ENCODE results near the gene SSR3. TPM values are rescaled to one million over a fixed set of nuclear protein-coding genes. Genes with fewer than 3 reads are reported as not detected.
"Not testable (repeated sequence)": the region's sequence is repeated elsewhere in the genome, so short reads cannot be mapped to it uniquely, and the experiment has no call there.

SSR3 gene
- total RNA-seq, 4 donors from 2014 or later = 50.9 to 91.5 (median 65.3) TPM

DNA sequence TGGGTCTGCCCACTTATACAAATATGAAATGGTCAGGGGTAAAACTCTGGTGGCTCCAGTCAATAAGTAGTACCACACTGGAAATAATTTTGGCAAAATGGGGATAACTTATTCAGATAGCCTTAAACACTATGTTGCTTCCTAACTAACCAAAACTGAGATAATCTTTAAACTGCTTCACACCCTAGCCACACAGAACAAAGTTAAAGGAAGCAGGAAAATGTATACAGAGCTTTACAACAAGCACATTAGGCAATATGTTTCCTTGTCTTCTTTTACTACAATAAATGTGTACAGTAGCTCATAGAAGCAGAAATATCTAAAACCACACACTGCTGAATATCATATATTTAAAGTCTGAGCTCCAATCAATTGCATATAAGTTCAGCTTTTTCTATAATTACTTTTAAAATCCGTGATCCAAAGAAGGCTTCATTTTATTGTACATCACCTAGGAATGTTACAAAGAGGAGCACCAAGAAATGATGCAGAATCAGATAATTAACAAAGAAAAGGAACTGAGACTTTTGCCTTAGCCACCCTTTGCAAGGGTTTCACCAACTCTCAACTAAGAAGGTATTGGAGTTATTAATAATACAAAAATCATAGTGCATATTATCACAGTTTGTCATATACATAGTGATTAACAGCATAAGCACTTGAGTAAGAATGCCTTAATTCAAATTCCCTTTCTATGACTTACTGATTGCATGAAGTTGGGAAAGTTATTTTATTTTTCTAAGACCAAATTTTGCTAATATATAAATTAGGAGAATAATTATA lies 9.2 kb upstream of the SSR3 start:
- no peak for DNase-seq
- H3K4me3 ChIP-seq = no peak overlapping the region
- H3K36me3 ChIP-seq = no peaks in the 10 kb centered on the region
- in situ Hi-C loops (cut with MboI; ENCODE audit: low sequenced_read_pairs in 4 of 4) = loop anchor here in 2 of 4 donors (25.0 kb wide), 2 partner anchors 102 to 248 kb away; no protein-coding TSS in a partner anchor
- TF ChIP-seq CTCF (IDR thresholded peaks at IDR 0.05 in 4 of 5, conservative IDR thresholded peaks at IDR 0.05 in 1 of 5) = no peak
- no peak for TF ChIP-seq POLR2A (IDR thresholded peaks at IDR 0.05)
- H3K27me3 ChIP-seq = no peaks in the 10 kb centered on the region
- no peak for ATAC-seq
- H3K4me1 ChIP-seq = no peaks in the 10 kb centered on the region
- intact Hi-C loops (cut with DNase I; ENCODE audit: low total_unique reads) = no loop called here
- no peaks in the 10 kb centered on the region for H3K9me3 ChIP-seq
- no peak overlapping the region for H3K27ac ChIP-seq

- intact Hi-C loops (cut with DNase I; ENCODE audit: low total_unique reads); H3K36me3 ChIP-seq; H3K4me3 ChIP-seq; ATAC-seq; H3K27me3 ChIP-seq; H3K9me3 ChIP-seq; H3K27ac ChIP-seq; H3K4me1 ChIP-seq; DNase-seq: not testable (repeated sequence)
- in situ Hi-C loops (cut with MboI; ENCODE audit: low sequenced_read_pairs in 4 of 4) = loop anchor here in 2 of 4 donors (25.0 kb wide), 2 partner anchors 100 to 250 kb away; no protein-coding TSS in a partner anchor
Observed at GRCh38 chr3:156562486-156562885, 7.6 kb upstream of the SSR3 start.

DNA sequence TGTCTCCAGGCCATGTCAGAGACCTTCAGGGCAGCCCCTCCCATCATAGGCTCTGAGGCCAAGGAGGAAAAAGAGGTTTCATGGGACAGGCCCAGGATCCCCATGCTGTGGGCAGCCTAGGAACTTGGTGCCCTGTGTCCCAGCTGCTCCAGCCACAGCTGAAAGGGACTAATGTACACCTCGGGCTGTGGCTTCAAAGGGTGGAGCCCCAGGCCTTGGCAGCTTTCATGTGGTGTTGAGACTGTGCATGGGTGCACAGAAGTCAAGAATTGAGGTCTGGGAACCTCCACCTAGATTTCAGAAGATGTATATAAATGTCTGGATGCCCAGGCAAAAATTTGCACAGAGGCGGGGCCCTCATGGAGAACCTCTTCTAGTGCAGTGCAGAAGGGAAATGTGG lies 6.6 kb upstream of the SSR3 start:
- no peak overlapping the region for H3K27ac ChIP-seq

GRCh38 chr3:156559321-156559720 lies 4.4 kb upstream of the SSR3 start:
- Histone ChIP-seq H3K4me3 (no peak overlapping the region), H3K36me3 (no peaks in the 10 kb centered on the region), H3K4me1 (peaks cover 0 to 1% of the 10 kb centered on the region in 2 donors), H3K9me3 (no peaks in the 10 kb centered on the region), H3K27ac (no peak overlapping the region), H3K27me3 (no peaks in the 10 kb centered on the region)
- no peak for ATAC-seq
- intact Hi-C loops (cut with DNase I; ENCODE audit: low total_unique reads) = loop anchor here (5.0 kb wide), 4 partner anchors 258 to 598 kb away; no protein-coding TSS in a partner anchor
- in situ Hi-C loops (cut with MboI; ENCODE audit: low sequenced_read_pairs in 4 of 4) = loop anchor here in 2 of 4 donors (10.0 to 25.0 kb wide), 4 partner anchors 97 to 525 kb away; no protein-coding TSS in a partner anchor
- TF ChIP-seq POLR2A (IDR thresholded peaks at IDR 0.05) (no peak), CTCF (IDR thresholded peaks at IDR 0.05 in 4 of 5, conservative IDR thresholded peaks at IDR 0.05 in 1 of 5) (no peak)
- DNase-seq = no peak

More for the DNA sequence above, 6.6 kb upstream of the SSR3 start:
- in situ Hi-C loops (cut with MboI; ENCODE audit: low sequenced_read_pairs in 4 of 4) (loop anchor here in 2 of 4 donors (25.0 kb wide), 2 partner anchors 99 to 251 kb away; no protein-coding TSS in a partner anchor), intact Hi-C loops (cut with DNase I; ENCODE audit: low total_unique reads) (no loop called here)
- H3K36me3 ChIP-seq = no peaks in the 10 kb centered on the region
- DNase-seq (no peak), ATAC-seq (no peak)
- no peaks in the 10 kb centered on the region for H3K27me3 ChIP-seq
- no peaks in the 10 kb centered on the region for H3K9me3 ChIP-seq
- no peak overlapping the region for H3K4me3 ChIP-seq
- H3K4me1 ChIP-seq = no peaks in the 10 kb centered on the region
- no peak for TF ChIP-seq POLR2A (IDR thresholded peaks at IDR 0.05)
- no peak for TF ChIP-seq CTCF (IDR thresholded peaks at IDR 0.05 in 4 of 5, conservative IDR thresholded peaks at IDR 0.05 in 1 of 5)

DNA sequence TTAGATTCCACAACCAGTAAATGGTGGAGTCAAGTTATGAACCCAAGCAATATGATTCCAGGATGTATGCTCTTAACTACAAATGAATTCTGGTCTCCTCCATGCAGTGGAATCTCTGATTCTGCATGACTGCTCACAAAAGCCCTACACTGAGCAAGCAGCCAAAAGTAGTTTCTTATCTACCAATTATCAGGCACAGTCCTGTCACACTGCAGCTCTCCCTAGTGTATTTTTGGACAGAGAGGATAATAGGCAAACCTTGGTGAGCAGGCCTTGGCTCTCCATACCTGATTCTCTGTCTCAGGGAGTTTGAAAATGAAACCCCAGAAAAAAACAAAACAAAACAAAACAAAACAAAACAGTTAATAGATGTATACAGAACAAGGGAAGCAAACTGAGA lies 3.5 kb upstream of the SSR3 start:
- ATAC-seq = no peak
- Histone ChIP-seq H3K36me3 (no peaks in the 10 kb centered on the region), H3K27ac (no peak overlapping the region), H3K27me3 (no peaks in the 10 kb centered on the region), H3K4me3 (no peak overlapping the region), H3K9me3 (no peaks in the 10 kb centered on the region), H3K4me1 (peaks cover 7 to 11% of the 10 kb centered on the region in 2 donors)
- in situ Hi-C loops (cut with MboI; ENCODE audit: low sequenced_read_pairs in 4 of 4) (loop anchor here in 2 of 4 donors (10.0 to 25.0 kb wide), 4 partner anchors 96 to 526 kb away; no protein-coding TSS in a partner anchor), intact Hi-C loops (cut with DNase I; ENCODE audit: low total_unique reads) (loop anchor here (5.0 kb wide), 4 partner anchors 259 to 599 kb away; no protein-coding TSS in a partner anchor)
- no peak for DNase-seq
- TF ChIP-seq CTCF (IDR thresholded peaks at IDR 0.05 in 4 of 5, conservative IDR thresholded peaks at IDR 0.05 in 1 of 5) (no peak), POLR2A (IDR thresholded peaks at IDR 0.05) (no peak)
